ENCODE measurements around the gene PPP2R3B.

Gene PPP2R3B

DNA sequence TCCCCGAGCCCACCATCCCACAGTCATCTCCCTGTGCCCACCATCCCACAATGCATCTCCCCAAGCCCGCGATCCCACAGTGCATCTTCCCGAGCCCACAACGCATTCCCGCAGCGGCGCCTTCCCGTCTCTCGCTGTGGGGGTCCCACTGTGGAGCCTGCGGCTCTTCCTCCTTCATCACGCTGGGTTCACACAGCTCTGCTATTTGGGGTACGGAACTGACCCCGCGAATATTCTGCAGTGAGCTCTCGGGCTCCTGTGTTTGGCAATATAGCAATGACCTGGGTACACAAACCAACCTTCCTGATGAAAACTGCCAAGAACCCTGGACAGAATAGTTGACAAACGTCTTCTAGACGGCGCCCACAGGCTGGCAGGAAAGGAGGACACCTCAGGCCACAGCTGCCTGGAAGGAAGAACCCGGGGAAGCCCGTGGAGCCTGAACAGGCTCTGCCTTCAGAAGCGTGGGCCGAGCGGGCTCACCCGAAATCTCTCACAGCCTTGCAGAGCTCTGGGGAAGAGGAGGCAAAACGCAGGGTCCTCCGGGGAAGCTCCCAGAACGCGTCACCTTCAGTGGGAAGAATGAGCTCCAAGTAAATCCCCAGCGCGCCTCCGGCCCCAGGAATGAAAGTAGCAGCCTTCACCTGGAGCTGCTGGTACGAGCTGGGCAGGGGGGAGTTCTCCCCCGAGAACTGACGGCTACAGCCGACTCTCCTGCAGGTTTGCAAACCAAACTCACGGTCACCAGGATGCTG is 22.9 kb downstream of the PPP2R3B start:
- DNase-seq (no peak), ATAC-seq (ENCODE audit: insufficient read depth, low read depth) (no peak)
- Histone ChIP-seq H3K9ac (ENCODE audit: low read depth, low read length) (no peak overlapping the region), H3K79me2 (ENCODE audit: insufficient read depth, low read length) (peaks cover 61% of the 10 kb centered on the region), H3K9me3 (ENCODE audit: insufficient read depth, low read length, severe bottlenecking) (peaks cover 26% of the 10 kb centered on the region), H3K4me3 (ENCODE audit: low read depth in 1 of 2, low read length in 2 of 2) (no peak overlapping the region), H3K36me3 (ENCODE audit: insufficient read depth, low read length) (peaks cover 52% of the 10 kb centered on the region), H3K4me1 (ENCODE audit: insufficient read depth, low read length) (no peaks in the 10 kb centered on the region; the same call in 1 of the 2 replicates), H3K27me3 (ENCODE audit: insufficient read depth, low read length, poor library complexity) (no peaks in the 10 kb centered on the region), H3K27ac (ENCODE audit: low read length) (no peak overlapping the region), H3K4me2 (ENCODE audit: insufficient read depth, low read length) (no peak overlapping the region), H4K20me1 (ENCODE audit: insufficient read depth, low read length) (peaks cover 7% of the 10 kb centered on the region; the same call in 1 of the 2 replicates), H2AFZ (ENCODE audit: low read depth, low read length) (no peak overlapping the region)
- no peak for TF ChIP-seq EZH2 (IDR thresholded peaks at IDR 0.05; ENCODE audit: borderline replicate concordance, low read depth, low read length, severe bottlenecking)
- TF ChIP-seq, protein P1, sequence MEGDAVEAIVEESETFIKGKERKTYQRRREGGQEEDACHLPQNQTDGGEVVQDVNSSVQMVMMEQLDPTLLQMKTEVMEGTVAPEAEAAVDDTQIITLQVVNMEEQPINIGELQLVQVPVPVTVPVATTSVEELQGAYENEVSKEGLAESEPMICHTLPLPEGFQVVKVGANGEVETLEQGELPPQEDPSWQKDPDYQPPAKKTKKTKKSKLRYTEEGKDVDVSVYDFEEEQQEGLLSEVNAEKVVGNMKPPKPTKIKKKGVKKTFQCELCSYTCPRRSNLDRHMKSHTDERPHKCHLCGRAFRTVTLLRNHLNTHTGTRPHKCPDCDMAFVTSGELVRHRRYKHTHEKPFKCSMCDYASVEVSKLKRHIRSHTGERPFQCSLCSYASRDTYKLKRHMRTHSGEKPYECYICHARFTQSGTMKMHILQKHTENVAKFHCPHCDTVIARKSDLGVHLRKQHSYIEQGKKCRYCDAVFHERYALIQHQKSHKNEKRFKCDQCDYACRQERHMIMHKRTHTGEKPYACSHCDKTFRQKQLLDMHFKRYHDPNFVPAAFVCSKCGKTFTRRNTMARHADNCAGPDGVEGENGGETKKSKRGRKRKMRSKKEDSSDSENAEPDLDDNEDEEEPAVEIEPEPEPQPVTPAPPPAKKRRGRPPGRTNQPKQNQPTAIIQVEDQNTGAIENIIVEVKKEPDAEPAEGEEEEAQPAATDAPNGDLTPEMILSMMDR (IDR thresholded peaks at IDR 0.05; ENCODE audit: borderline replicate concordance, extremely low read depth, low read length, poor library complexity, severe bottlenecking) = no peak

DNA sequence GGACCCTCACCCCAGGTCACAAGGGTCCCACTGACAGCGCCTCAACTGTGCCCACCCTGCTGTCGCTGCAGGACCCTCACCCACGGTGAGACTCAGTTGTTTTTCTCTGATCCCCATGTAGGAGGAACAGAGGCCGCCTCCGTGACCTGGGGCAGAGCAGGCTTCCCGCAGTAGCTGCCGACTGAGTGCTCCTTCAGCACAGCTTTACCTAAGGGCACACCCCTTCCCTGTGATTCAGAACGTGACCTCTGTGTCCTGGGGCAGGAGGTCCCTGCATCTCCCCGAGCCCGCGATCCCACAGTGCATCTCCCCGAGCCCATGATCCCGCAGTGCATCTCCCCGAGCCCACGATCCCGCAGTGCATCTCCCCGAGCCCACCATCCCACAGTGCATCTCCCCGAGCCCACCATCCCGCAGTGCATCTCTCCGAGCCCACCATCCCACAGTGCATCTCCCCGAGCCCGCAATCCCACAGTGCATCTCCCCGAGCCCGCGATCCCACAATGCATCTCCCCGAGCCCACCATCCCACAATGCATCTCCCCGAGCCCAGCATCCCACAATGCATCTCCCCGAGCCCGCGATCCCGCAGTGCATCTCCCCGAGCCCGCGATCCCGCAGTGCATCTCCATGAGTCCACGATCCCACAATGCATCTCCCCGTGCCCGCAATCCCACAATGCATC is 23.6 kb downstream of the PPP2R3B start:
- Histone ChIP-seq H3K4me2 (ENCODE audit: insufficient read depth, low read length) (no peak overlapping the region), H2AFZ (ENCODE audit: low read depth, low read length) (no peak overlapping the region), H3K79me2 (ENCODE audit: insufficient read depth, low read length) (peaks cover 65% of the 10 kb centered on the region), H3K9me3 (ENCODE audit: insufficient read depth, low read length, severe bottlenecking) (peaks cover 26% of the 10 kb centered on the region), H3K36me3 (ENCODE audit: insufficient read depth, low read length) (peaks cover 56% of the 10 kb centered on the region), H3K27me3 (ENCODE audit: insufficient read depth, low read length, poor library complexity) (no peaks in the 10 kb centered on the region), H3K27ac (ENCODE audit: low read length) (no peak overlapping the region), H3K4me3 (ENCODE audit: low read depth in 1 of 2, low read length in 2 of 2) (no peak overlapping the region), H3K4me1 (ENCODE audit: insufficient read depth, low read length) (peaks cover 5% of the 10 kb centered on the region), H3K9ac (ENCODE audit: low read depth, low read length) (no peak overlapping the region), H4K20me1 (ENCODE audit: insufficient read depth, low read length) (peaks cover 7% of the 10 kb centered on the region; the same call in 1 of the 2 replicates)
- no peak for ATAC-seq (ENCODE audit: insufficient read depth, low read depth)
- TF ChIP-seq, protein P1 (IDR thresholded peaks at IDR 0.05; ENCODE audit: borderline replicate concordance, extremely low read depth, low read length, poor library complexity, severe bottlenecking) = no peak
- TF ChIP-seq EZH2 (IDR thresholded peaks at IDR 0.05; ENCODE audit: borderline replicate concordance, low read depth, low read length, severe bottlenecking) = no peak
- DNase-seq = no peak

DNA sequence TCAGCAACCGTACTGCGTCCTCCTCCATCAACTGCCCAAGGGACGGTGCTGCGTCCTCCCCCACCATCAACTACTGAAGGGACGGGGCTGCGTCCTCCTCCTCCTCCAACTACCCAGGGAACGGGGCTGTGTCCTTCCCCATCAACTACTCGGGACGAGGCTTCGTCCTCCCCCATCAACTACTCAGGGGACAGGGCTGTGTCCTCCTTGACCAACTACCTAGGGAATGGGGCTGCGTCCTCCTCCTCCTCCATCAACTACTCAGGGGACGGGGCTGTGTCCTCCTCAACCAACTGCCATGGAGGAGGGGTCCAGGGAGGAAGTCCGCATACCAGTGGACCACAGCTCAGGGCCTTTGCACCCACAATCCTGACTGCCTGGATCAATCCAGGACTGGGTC is 24.4 kb downstream of the PPP2R3B start:
- TF ChIP-seq, protein P1 (IDR thresholded peaks at IDR 0.05; ENCODE audit: borderline replicate concordance, extremely low read depth, low read length, poor library complexity, severe bottlenecking) = no peak
- no peak for TF ChIP-seq EZH2 (IDR thresholded peaks at IDR 0.05; ENCODE audit: borderline replicate concordance, low read depth, low read length, severe bottlenecking)
- H4K20me1 ChIP-seq (ENCODE audit: insufficient read depth, low read length) = 0 out of 2 replicates have a peak, but pooled peaks cover under 1% of the 10 kb centered on the region
- no peak for DNase-seq
- no peak overlapping the region for H3K9ac ChIP-seq (ENCODE audit: low read depth, low read length)
- no peak overlapping the region for H3K4me2 ChIP-seq (ENCODE audit: insufficient read depth, low read length)
- peaks cover 26% of the 10 kb centered on the region for H3K9me3 ChIP-seq (ENCODE audit: insufficient read depth, low read length, severe bottlenecking)
- no peak overlapping the region for H3K27ac ChIP-seq (ENCODE audit: low read length)
- H2AFZ ChIP-seq (ENCODE audit: low read depth, low read length) = no peak overlapping the region
- peaks cover 60% of the 10 kb centered on the region for H3K36me3 ChIP-seq (ENCODE audit: insufficient read depth, low read length)
- no peak overlapping the region for H3K4me3 ChIP-seq (ENCODE audit: low read depth in 1 of 2, low read length in 2 of 2)
- H3K27me3 ChIP-seq (ENCODE audit: insufficient read depth, low read length, poor library complexity) = no peaks in the 10 kb centered on the region
- ATAC-seq (ENCODE audit: insufficient read depth, low read depth) = no peak
- H3K4me1 ChIP-seq (ENCODE audit: insufficient read depth, low read length) = peaks cover 13% of the 10 kb centered on the region
- peaks cover 61% of the 10 kb centered on the region for H3K79me2 ChIP-seq (ENCODE audit: insufficient read depth, low read length)

All from DND-41 (cell line).